COR-L47 (cell line): ENCODE measurements around the gene PPARG.

Source experiments
- DNase-seq: peaks from one replicate; lab custom pipeline; 2025; lab: John Stamatoyannopoulos, UW

PPARG gene

GRCh38 chr3:12312010-12312409 lies 23.1 kb downstream of the PPARG start:
- DNase-seq = no peak

GRCh38 chr3:12313519-12313918 lies 24.6 kb downstream of the PPARG start:
- no peak for DNase-seq

- no peak for DNase-seq
Measured at GRCh38 chr3:12316253-12316652, 27.4 kb downstream of the PPARG start.

GRCh38 chr3:12316729-12317351 lies 28.0 kb downstream of the PPARG start:
- DNase-seq = no peak

GRCh38 chr3:12317914-12318313 lies 29.0 kb downstream of the PPARG start:
- no peak for DNase-seq

- no peak for DNase-seq
Measured at GRCh38 chr3:12318758-12319621, 30.1 kb downstream of the PPARG start.

GRCh38 chr3:12321015-12321414 lies 32.1 kb downstream of the PPARG start:
- no peak for DNase-seq

- DNase-seq = no peak
Measured at GRCh38 chr3:12323237-12323636, 34.4 kb downstream of the PPARG start.

- DNase-seq = no peak
Measured at GRCh38 chr3:12325586-12326515, 37.0 kb downstream of the PPARG start.

GRCh38 chr3:12327021-12327420 lies 38.2 kb downstream of the PPARG start:
- DNase-seq = no peak

GRCh38 chr3:12328132-12328836 lies 39.4 kb downstream of the PPARG start:
- no peak for DNase-seq

- DNase-seq = no peak
Measured at GRCh38 chr3:12328837-12329462, 40.1 kb downstream of the PPARG start.

- DNase-seq = no peak
Measured at GRCh38 chr3:12334786-12335185, 45.9 kb downstream of the PPARG start.

- DNase-seq = no peak
Measured at GRCh38 chr3:12335421-12335820, 46.6 kb downstream of the PPARG start.

- DNase-seq = no peak
Measured at GRCh38 chr3:12336099-12336498, 47.2 kb downstream of the PPARG start.

- DNase-seq = no peak
Measured at GRCh38 chr3:12338595-12339546, 50.0 kb downstream of the PPARG start.

GRCh38 chr3:12339701-12340480 lies 51.0 kb downstream of the PPARG start:
- DNase-seq = no peak

- no peak for DNase-seq
Measured at GRCh38 chr3:12340506-12340905, 51.6 kb downstream of the PPARG start.

GRCh38 chr3:12342151-12342550 lies 53.3 kb downstream of the PPARG start:
- DNase-seq = no peak
